ENCODE measurements around the gene PCNX3.

- TF ChIP-seq CTCF (IDR thresholded peaks at IDR 0.05; ENCODE audit: borderline replicate concordance, extremely low read depth, low read length, poor library complexity, severe bottlenecking) (no peak), EZH2 (IDR thresholded peaks at IDR 0.05; ENCODE audit: borderline replicate concordance, low read depth, low read length, severe bottlenecking) (no peak)
Measured at GRCh38 chr11:65661599-65662246, 46.1 kb downstream of the PCNX3 start.
